ENCODE data around the gene CDH5. TPM values are rescaled to one million over a fixed set of nuclear protein-coding genes. Genes with fewer than 3 reads are reported as not detected.

CDH5 gene
- total and polyA plus RNA-seq, 2 of the 4 experiments (the other 2 are of a cell fraction): not detected

- CTCF ChIA-PET: interaction anchor here (1.1 kb wide), 1 partner anchor 45 kb away, joined by 3 read pairs; no protein-coding TSS in a partner anchor
- Histone ChIP-seq H3K9me1 (ENCODE audit: insufficient read depth, low read length) (no peaks in the 10 kb centered on the region), H4K8ac (ENCODE audit: low read depth in 2 of 2, low read length in 2 of 2) (no peak overlapping the region), H3K27me3 (ENCODE audit: control insufficient read depth, insufficient read depth, low read length) (peaks cover 44% of the 10 kb centered on the region), H4K91ac (ENCODE audit: insufficient read depth, low read depth, low read length) (no peak overlapping the region), H3K4me1 (ENCODE audit: control insufficient read depth, insufficient read depth, low read length) (no peaks in the 10 kb centered on the region), H3K4me3 (ENCODE audit: insufficient read depth, low read depth, low read length) (no peak overlapping the region), H2AK9ac (replicated peaks; ENCODE audit: low read depth, low read length, poor library complexity) (no peak overlapping the region), H3K18ac (ENCODE audit: low read depth, low read length) (no peak overlapping the region), H2BK20ac (ENCODE audit: low read depth, low read length) (no peak overlapping the region), H3K14ac (replicated peaks; ENCODE audit: low read depth, low read length) (no peak overlapping the region), H3K4me2 (ENCODE audit: low read depth, low read length) (no peak overlapping the region), H3K9me3 (ENCODE audit: control insufficient read depth, insufficient read depth, low read length) (no peaks in the 10 kb centered on the region), H3K79me1 (ENCODE audit: low read depth in 1 of 2, low read length in 2 of 2) (no peaks in the 10 kb centered on the region), H2BK15ac (ENCODE audit: low read depth, low read length) (no peak overlapping the region), H4K5ac (ENCODE audit: low read depth, low read length) (no peak overlapping the region), H2AK5ac (ENCODE audit: low read depth, low read length) (no peak overlapping the region), H4K20me1 (ENCODE audit: insufficient read depth, low read length) (no peaks in the 10 kb centered on the region), H2AFZ (replicated peaks; ENCODE audit: low read length, poor library complexity) (no peak overlapping the region), H2BK120ac (ENCODE audit: low read depth, low read length) (no peak overlapping the region), H3K36me3 (ENCODE audit: control insufficient read depth, insufficient read depth, low read length) (no peaks in the 10 kb centered on the region), H3K9ac (ENCODE audit: low read depth, low read length) (no peak overlapping the region), H3K56ac (ENCODE audit: extremely low read depth, insufficient read depth, low read length) (no peak overlapping the region), H3K23ac (ENCODE audit: low read depth, low read length) (no peak overlapping the region), H3K27ac (ENCODE audit: insufficient read depth, low read length) (no peak overlapping the region), H3K4ac (ENCODE audit: low read depth, low read length) (no peak overlapping the region), H2BK5ac (ENCODE audit: low read depth, low read length, poor library complexity, severe bottlenecking) (no peak overlapping the region)
- TF ChIP-seq MXI1 (IDR thresholded peaks at IDR 0.05; ENCODE audit: borderline replicate concordance, low read depth, low read length): no peak
- no peak for TF ChIP-seq USF2 (IDR thresholded peaks at IDR 0.05; ENCODE audit: low read depth, low read length)
- TF ChIP-seq SMC3 (IDR thresholded peaks at IDR 0.05; ENCODE audit: low read depth, low read length): no peak
- no peak for TF ChIP-seq NFE2L2 (IDR thresholded peaks at IDR 0.05; ENCODE audit: low read depth, low read length)
- TF ChIP-seq RAD21 (IDR thresholded peaks at IDR 0.05; ENCODE audit: low read length): no peak
- TF ChIP-seq CHD1 (IDR thresholded peaks at IDR 0.05; ENCODE audit: low read depth, low read length): no peak
- TF ChIP-seq RCOR1 (IDR thresholded peaks at IDR 0.05; ENCODE audit: insufficient replicate concordance, low read length): no peak
- no peak for TF ChIP-seq MAFK (IDR thresholded peaks at IDR 0.05; ENCODE audit: low read depth, low read length)
- no peak for TF ChIP-seq CEBPB (IDR thresholded peaks at IDR 0.05; ENCODE audit: low read depth, low read length)
- no peak for TF ChIP-seq CTCF (conservative IDR thresholded peaks at IDR 0.05; ENCODE audit: low read depth, low read length)
- no peak for TF ChIP-seq RFX5 (IDR thresholded peaks at IDR 0.05; ENCODE audit: low read depth, low read length)
- TF ChIP-seq POLR2A (IDR thresholded peaks at IDR 0.05; ENCODE audit: low read depth, low read length): no peak
- no peak for TF ChIP-seq MAZ (IDR thresholded peaks at IDR 0.05; ENCODE audit: borderline replicate concordance, low read depth, low read length)
- no peak for TF ChIP-seq FOS (IDR thresholded peaks at IDR 0.05; ENCODE audit: low read depth, low read length)
- no peak for TF ChIP-seq BHLHE40 (IDR thresholded peaks at IDR 0.05; ENCODE audit: low read depth, low read length)
- no peak for TF ChIP-seq ELK1 (IDR thresholded peaks at IDR 0.05; ENCODE audit: borderline replicate concordance, low read depth, low read length)
- POLR2A ChIA-PET (ENCODE audit: unreplicated experiment): no interaction called here
- ATAC-seq (ENCODE audit: low read depth): no peak
- no TSS peak for BruUV-seq (replicated peaks)
- intact Hi-C loops (cut with micrococcal nuclease): no loop called here
- DNase-seq: no peak
- dilution Hi-C loops (cut with HindIII; ENCODE audit: low sequenced_read_pairs, unreplicated experiment): no loop called here
- in situ Hi-C loops (cut with MboI; ENCODE audit: low sequenced_read_pairs): no loop called here
These were observed 45.7 kb upstream of the CDH5 start for GRCh38 chr16:66320774-66321173.

Data from IMR-90 (cell line).